RWPE1 (cell line): Measurements from ENCODE around the gene GPX3.

ENCODE experiments used
- CTCF ChIA-PET: fragments of 350-600 bp; sonication (Branson Sonifier 250); formaldehyde crosslinking; extraction: SDS; loops from one replicate; lab custom pipeline; 2021; lab: Yijun Ruan, JAX
- POLR2A ChIA-PET: fragments of 400-600 bp; formaldehyde crosslinking; extraction: SDS; loops from one replicate; lab custom pipeline; 2020; ENCODE audit warnings: antibody characterized with exemption; ENCODE audit not compliant: low non-redundant PET; lab: Yijun Ruan, JAX
- DNase-seq: peaks from one replicate; pipeline ENCODE4 v3.0.0; 2012; ENCODE audit warnings: low spot score
- H3K27ac ChIP-seq: fragments of 450-650 bp; 2 replicates; pipeline ENCODE4 v1.5.1; 2017
- TF ChIP-seq, protein P1 (sequence below): fragments of 450-650 bp; conservative IDR thresholded peaks from 2 replicates; pipeline ENCODE4 v1.5.1; 2017; ENCODE audit warnings: low read depth, mild to moderate bottlenecking

GPX3 gene

DNA sequence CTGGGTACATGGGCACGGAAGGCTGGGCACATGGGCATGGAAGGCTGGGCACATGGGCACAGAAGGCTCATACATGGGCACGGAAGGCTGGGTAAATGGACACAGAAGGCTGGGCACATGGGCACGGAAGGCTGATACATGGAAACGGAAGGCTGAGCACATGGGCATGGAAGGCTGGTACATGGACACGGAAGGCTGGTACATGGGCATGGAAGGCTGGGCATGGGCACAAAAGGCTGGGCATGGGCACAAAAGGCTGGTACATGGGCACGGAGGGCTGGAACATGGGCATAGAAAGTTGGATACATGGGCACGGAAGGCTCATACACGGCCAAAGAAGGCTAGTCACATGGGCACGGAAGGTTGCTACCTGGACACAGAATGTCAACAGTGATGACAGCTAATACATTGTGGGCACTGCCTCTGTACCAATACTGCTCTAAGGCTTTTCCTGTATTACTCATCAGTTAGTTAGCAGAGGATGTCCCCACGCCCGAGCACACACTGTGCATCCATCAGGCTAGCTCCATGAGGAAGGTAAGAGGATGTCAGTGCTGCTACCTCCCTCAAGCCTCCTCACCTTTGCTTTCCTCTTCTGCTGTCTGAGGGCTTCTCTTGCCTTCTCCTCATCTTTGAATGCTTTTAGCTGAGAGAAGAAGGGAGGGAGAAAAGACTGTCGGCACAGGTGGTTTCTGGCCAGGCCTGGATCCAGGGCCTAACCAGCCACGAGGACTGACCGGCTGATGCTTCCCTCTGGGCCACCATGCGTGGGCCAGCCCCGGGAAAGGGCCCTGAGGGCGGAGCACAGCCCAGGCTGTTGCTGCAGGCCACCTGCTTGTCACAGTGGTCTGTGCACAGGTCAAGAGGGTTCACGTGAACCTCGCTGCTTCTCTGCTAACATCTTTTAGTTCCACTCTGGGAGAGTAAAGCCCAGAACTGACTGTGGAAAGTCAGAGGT is 14.3 kb downstream of the GPX3 start:
- POLR2A ChIA-PET: no interaction called here

DNA sequence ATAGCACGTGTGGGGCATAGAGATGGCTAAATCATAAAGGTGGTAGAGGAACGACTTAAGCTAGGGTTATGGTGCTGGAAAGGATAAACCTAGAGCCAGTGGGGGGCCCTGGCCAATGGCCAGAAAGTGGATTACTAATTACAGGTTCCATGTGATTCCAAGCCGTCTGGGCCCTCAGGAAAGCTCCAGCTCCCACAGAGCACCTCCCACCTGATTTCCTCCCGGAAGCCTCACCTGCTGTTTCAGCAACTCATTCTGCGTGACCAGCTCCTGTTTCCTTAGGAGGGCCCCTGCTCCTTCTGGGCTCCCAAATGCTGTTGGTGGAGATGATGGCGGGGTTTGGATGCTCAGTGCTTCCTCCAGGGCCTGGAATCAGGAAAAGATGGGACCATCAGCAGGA is 16.2 kb downstream of the GPX3 start:
- ChIA-PET CTCF (interaction anchor here (0.9 to 1.5 kb wide), 3 partner anchors 11 to 20 kb away, joined by 3 to 4 read pairs (median 3); no protein-coding TSS in a partner anchor), POLR2A (no interaction called here)
- TF ChIP-seq, protein P1, sequence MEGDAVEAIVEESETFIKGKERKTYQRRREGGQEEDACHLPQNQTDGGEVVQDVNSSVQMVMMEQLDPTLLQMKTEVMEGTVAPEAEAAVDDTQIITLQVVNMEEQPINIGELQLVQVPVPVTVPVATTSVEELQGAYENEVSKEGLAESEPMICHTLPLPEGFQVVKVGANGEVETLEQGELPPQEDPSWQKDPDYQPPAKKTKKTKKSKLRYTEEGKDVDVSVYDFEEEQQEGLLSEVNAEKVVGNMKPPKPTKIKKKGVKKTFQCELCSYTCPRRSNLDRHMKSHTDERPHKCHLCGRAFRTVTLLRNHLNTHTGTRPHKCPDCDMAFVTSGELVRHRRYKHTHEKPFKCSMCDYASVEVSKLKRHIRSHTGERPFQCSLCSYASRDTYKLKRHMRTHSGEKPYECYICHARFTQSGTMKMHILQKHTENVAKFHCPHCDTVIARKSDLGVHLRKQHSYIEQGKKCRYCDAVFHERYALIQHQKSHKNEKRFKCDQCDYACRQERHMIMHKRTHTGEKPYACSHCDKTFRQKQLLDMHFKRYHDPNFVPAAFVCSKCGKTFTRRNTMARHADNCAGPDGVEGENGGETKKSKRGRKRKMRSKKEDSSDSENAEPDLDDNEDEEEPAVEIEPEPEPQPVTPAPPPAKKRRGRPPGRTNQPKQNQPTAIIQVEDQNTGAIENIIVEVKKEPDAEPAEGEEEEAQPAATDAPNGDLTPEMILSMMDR: no peak
- H3K27ac ChIP-seq: no peak overlapping the region
- DNase-seq: no peak

More for the DNA sequence above, 14.3 kb downstream of the GPX3 start:
- TF ChIP-seq, protein P1: no peak
- CTCF ChIA-PET: interaction anchor here (0.6 to 1.5 kb wide), 3 partner anchors 13 to 91 kb away, joined by 3 to 4 read pairs (median 3); no protein-coding TSS in a partner anchor
- no peak for DNase-seq
- H3K27ac ChIP-seq: no peak overlapping the region

DNA sequence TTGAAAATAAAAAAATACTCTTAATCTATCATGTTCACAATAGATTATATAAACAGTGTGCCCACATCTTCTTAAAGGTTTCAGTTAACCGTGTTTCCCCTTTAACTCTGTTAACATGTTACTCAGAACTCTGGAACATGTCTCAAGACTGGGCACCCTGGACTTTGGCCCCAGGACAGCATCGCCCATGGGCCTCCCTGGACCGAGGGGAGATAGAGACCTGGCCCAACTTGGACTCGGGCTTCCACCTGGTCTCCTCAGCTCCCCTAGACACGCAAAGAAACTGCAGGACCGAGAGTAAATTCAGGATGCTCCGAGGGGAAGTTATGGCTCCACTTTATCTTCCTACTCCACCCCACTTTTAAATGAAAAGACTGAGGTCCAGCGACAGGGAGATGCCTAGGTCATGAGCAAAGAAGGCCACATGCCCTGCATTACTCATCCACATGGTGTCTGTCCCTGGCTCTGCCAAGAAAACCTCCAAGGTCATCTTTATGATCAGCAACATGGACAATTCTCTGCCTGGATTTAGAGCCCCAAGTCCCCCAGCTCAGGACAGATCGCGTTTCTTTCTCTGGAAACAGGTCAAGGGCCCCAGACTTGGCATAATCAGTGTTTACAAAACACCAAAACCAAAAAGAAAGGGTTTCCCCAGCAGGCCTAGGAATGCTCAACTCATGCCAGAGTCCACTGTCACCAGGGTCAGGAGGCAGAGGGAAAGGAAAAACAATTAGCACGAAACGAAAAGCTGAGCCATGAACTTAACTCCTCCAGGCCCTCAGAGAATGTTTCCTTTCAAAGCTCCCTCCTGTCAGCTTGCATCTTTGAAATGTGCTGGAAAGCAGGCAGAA is 17.4 kb downstream of the GPX3 start:
- ChIA-PET POLR2A (no interaction called here), CTCF (interaction anchor here (1.1 to 5.2 kb wide), 2 partner anchors 10 to 14 kb away, joined by 3 to 24 read pairs; no protein-coding TSS in a partner anchor)
- TF ChIP-seq, protein P1: no peak
- DNase-seq: no peak
- H3K27ac ChIP-seq: 0 out of 2 replicates have a peak overlapping the region, but pooled peaks have one; percentile 1

DNA sequence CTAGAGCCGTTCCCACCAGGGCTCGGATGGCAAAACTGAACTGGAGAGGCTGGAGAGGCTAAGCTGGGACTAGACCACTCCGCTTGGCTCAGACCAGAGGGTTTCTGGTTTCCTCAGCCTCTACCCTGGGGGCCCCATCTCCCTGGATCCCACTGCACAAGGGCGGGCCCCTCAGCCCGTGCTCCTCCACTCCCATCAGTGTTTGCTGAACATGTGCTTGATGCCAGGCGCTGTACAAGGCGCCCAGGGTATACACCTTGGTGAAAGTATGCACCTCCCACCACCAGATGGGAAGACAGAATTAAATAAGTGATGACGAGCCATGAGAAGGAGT is 18.0 kb downstream of the GPX3 start:
- TF ChIP-seq, protein P1: no peak
- DNase-seq: no peak
- CTCF ChIA-PET: interaction anchor here (1.1 to 5.2 kb wide), 3 partner anchors 10 to 77 kb away, joined by 3 to 24 read pairs (median 13); no protein-coding TSS in a partner anchor
- POLR2A ChIA-PET: no interaction called here
- 0 out of 2 replicates have a peak overlapping the region, but pooled peaks have one; percentile 1 for H3K27ac ChIP-seq

DNA sequence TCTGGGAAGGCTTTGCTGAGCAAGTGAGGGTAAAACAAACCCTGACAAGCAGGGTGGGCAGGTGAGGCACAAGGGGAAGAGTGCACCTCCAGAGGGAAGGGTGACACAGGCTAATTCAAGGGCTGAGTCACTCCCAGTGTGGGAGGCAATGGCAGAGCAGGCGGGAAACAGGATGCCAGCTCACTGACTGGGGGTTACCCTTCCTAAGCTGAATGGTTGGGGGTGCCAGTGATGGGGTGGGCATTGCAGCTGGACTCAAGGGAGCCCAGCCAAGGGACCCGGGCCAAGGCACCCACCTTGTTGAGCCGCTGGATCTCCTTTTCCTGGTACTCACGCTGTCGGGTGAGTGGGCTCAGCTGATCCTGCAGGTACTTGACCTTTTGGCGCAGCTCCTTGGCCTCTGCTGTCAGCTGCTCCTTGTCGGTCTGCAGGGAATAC is 18.4 kb downstream of the GPX3 start:
- ChIA-PET CTCF (interaction anchor here (0.8 to 5.2 kb wide), 3 partner anchors 10 to 77 kb away, joined by 3 to 24 read pairs (median 13); no protein-coding TSS in a partner anchor), POLR2A (no interaction called here)
- no peak overlapping the region for H3K27ac ChIP-seq
- no peak for DNase-seq
- TF ChIP-seq, protein P1: no peak

DNA sequence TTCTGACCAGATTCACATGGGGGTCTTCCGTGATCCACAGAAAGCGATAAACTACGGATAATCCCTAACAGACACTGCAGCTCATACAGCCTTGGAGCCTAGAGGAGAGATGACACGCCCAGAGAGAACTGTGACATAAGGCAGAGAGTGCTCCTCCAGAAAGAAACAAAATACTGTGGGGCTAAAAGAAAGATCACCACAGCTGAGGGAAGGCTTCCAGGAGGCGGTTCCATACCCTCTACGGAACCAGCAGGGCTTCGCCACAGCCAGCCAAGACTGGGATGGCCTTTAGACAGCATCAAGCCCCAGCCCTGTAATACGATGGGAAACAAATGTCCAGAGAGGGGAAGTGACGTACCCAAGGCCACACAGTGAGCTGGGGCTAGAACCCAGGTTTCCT is 19.3 kb downstream of the GPX3 start:
- H3K27ac ChIP-seq: no peak overlapping the region
- TF ChIP-seq, protein P1: no peak
- ChIA-PET POLR2A (no interaction called here), CTCF (interaction anchor here (0.6 to 5.2 kb wide), 5 partner anchors 9 to 378 kb away, joined by 3 to 24 read pairs (median 11); no protein-coding TSS in a partner anchor)
- no peak for DNase-seq
